Measurements from ENCODE around the gene AMOT. TPM values are rescaled to one million over a fixed set of nuclear protein-coding genes. Genes with fewer than 3 reads are reported as not detected.

AMOT gene
- total RNA-seq, 4 donors from 2014 or later, result 6.8 to 32.3 (median 10.0) TPM

DNA sequence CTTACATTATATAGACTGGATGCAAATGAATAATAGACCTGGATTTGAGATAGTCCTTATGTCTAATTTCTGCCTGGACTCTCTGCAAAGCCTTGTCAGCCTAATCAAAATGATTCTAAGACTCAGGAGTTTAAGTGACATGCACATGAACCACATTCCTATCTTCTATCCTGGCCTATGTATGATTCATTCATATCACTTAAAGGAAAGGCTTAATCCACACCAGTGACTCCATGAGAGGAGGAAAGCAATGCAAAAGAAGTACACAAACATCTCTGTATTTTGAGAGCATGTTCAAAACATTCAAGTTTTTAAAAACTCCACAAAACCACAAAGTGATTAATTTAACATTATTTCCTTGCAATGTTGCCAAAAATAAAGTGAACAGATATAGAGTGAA lies 14.6 kb downstream of the AMOT start:
- Histone ChIP-seq H3K4me1 (no peaks in the 10 kb centered on the region), H3K27ac (no peak overlapping the region), H3K4me3 (no peak overlapping the region), H3K9me3 (no peaks in the 10 kb centered on the region), H3K36me3 (no peaks in the 10 kb centered on the region), H3K27me3 (no peaks in the 10 kb centered on the region)
- TF ChIP-seq POLR2A (IDR thresholded peaks at IDR 0.05) (no peak), POLR2AphosphoS5 (IDR thresholded peaks at IDR 0.05) (no peak)
- no peak for ATAC-seq

DNA sequence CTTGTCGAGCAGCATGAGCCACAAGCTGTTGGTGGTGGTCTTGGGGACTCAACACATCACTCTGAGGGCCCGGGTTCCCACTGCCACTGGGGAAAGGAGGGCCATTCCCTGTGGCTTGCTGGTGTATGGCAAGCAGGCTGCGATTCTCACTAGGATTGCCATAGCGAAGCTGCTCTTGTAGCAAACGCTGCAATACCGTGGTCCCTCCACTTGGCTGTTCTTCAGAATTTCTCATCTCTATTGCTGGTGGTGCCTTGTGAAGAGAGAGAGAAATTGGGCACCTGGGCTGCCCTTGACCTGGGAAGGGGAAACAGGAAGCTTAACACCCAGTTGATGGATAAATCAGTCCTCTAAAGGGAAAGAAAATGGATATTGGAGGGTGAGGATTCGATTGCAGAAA lies 17.7 kb downstream of the AMOT start:
- 73% methylated on average over 6 of the region's 7 CpGs; no CpG with 5 or more reads in 1 of the 2 donors for WGBS, 2 donors (ENCODE audit: low coverage in 1 of 2)
- H3K4me1 ChIP-seq, result peaks cover 0 to 22% (median 0%) of the 10 kb centered on the region in 3 donors
- H3K27ac ChIP-seq, result no peak overlapping the region
- TF ChIP-seq, protein P1, sequence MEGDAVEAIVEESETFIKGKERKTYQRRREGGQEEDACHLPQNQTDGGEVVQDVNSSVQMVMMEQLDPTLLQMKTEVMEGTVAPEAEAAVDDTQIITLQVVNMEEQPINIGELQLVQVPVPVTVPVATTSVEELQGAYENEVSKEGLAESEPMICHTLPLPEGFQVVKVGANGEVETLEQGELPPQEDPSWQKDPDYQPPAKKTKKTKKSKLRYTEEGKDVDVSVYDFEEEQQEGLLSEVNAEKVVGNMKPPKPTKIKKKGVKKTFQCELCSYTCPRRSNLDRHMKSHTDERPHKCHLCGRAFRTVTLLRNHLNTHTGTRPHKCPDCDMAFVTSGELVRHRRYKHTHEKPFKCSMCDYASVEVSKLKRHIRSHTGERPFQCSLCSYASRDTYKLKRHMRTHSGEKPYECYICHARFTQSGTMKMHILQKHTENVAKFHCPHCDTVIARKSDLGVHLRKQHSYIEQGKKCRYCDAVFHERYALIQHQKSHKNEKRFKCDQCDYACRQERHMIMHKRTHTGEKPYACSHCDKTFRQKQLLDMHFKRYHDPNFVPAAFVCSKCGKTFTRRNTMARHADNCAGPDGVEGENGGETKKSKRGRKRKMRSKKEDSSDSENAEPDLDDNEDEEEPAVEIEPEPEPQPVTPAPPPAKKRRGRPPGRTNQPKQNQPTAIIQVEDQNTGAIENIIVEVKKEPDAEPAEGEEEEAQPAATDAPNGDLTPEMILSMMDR (IDR thresholded peaks at IDR 0.05), result no peak
- TF ChIP-seq POLR2A (IDR thresholded peaks at IDR 0.05), result no peak
- no peak for TF ChIP-seq POLR2AphosphoS5 (IDR thresholded peaks at IDR 0.05)
- TF ChIP-seq EP300 (IDR thresholded peaks at IDR 0.05), result no peak
- no peak overlapping the region for H3K4me3 ChIP-seq
- ATAC-seq, result no peak
- H3K9me3 ChIP-seq, result no peaks in the 10 kb centered on the region
- no peaks in the 10 kb centered on the region for H3K36me3 ChIP-seq
- no peaks in the 10 kb centered on the region for H3K27me3 ChIP-seq

DNA sequence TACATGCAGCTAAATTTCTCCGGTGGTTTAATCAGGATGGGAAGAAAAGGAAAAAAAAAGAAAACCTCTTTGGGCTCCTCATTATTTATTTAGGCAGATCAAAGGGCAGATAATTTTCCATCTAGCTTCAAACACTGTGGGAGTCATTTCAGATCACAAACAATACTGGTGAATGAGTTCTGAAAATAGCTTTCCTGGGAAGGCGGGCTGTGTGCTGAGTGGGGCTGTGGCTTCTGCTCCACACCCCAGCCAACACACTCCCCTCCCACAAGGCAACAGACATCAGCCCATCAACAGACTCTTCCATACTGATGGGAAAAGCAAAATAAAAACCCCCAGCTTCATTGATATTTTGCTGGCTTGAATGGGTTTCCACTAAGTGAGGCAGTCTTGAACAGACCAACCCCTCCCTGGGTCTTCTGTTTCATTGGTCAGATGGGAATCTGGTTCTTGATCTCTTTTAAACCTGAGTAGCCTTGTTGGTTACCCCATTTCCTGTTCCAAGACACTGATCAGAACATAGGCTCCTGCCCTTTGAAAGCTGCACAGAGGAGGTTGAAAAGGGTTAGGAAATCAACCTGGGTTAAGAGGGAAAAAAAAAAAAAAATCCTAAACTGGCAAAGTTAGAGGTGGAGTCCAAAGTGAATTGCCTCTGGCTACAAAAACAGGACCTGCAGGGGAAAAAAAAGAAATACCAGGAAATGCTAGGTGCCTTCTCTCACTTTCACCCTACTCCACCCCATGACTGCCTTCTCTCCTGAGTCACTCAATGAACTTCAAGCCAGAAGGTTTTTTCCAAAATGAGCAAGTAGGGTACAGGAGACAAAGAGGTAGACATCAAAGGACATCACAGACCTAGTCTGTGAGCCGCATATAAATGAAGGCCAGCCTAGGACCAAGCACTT lies 20.0 kb downstream of the AMOT start:
- H3K4me3 ChIP-seq, result no peak overlapping the region
- 50 to 65% methylated on average over 1 to 3 of the region's 3 CpGs for WGBS, 2 donors (ENCODE audit: low coverage in 1 of 2)
- TF ChIP-seq POLR2A (IDR thresholded peaks at IDR 0.05) (no peak), POLR2AphosphoS5 (IDR thresholded peaks at IDR 0.05) (no peak), EP300 (IDR thresholded peaks at IDR 0.05) (no peak)
- TF ChIP-seq, protein P1 (IDR thresholded peaks at IDR 0.05), result no peak
- H3K9me3 ChIP-seq, result no peaks in the 10 kb centered on the region
- ATAC-seq, result no peak
- H3K4me1 ChIP-seq, result peaks cover 0 to 22% (median 0%) of the 10 kb centered on the region in 3 donors
- no peak overlapping the region for H3K27ac ChIP-seq
- H3K27me3 ChIP-seq, result no peaks in the 10 kb centered on the region
- H3K36me3 ChIP-seq, result no peaks in the 10 kb centered on the region

DNA sequence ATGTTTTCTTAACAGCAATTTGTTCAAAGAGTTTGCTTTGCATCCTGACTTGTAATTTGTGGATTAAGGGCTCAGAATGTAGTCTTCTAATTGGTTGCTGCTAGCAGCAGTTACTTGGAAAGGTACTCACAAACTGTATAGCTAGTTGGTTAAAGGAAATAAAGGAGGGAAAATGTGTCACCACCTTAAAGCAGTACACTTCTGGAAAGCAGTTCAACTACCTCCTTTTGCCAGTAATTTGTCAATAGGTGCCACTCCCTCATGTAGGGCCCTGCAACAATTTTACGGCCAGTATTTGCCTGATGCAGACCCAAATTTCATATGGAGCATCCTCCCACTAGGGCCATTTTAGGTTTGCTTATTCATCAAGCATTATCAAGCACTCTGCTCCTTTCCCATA lies 20.8 kb downstream of the AMOT start:
- ATAC-seq, result no peak
- no peak overlapping the region for H3K4me3 ChIP-seq
- H3K36me3 ChIP-seq, result no peaks in the 10 kb centered on the region
- peaks cover 0 to 22% (median 0%) of the 10 kb centered on the region in 3 donors for H3K4me1 ChIP-seq
- TF ChIP-seq EP300 (IDR thresholded peaks at IDR 0.05) (no peak), POLR2AphosphoS5 (IDR thresholded peaks at IDR 0.05) (no peak), POLR2A (IDR thresholded peaks at IDR 0.05) (no peak)
- TF ChIP-seq, protein P1 (IDR thresholded peaks at IDR 0.05), result no peak
- 88% methylated on average over 1 of the region's 1 CpG; no CpG with 5 or more reads in 1 of the 2 donors for WGBS, 2 donors (ENCODE audit: low coverage in 1 of 2)
- no peak overlapping the region for H3K27ac ChIP-seq
- no peaks in the 10 kb centered on the region for H3K27me3 ChIP-seq
- no peaks in the 10 kb centered on the region for H3K9me3 ChIP-seq

DNA sequence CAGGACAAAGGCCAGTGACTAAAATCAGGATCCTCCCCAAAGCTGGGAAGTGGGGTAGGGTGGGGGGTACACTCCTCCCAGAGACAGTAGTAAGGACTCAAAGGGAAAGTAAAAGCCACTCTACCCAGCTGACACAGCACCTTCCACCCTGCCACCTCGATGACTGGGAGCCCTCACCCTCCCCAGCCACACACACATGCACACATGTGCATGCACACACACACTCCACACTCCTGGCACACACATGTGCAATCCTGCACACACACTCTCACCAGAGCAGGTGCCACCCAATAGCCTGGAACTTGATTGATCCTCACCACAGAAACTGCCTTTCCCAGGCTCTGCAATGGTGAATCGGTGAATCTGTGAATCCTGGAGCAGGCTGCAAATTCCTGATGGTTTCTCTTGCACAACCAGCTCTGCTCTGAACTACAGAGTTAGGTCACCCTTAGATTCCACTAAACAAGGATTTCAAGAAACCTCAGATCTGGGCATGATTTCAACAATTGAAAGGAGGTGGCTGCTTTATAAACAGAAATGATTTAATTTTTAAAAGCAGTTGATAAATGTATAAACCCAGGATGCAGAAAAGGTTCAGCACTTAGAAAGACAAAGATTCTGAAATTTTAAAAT lies 21.5 kb downstream of the AMOT start:
- 33 to 34% methylated on average over 1 to 2 of the region's 2 CpGs for WGBS, 2 donors (ENCODE audit: low coverage in 1 of 2)
- peak; percentile 52 for ATAC-seq
- peaks cover 0 to 22% (median 0%) of the 10 kb centered on the region in 3 donors for H3K4me1 ChIP-seq
- no peak overlapping the region for H3K4me3 ChIP-seq
- H3K36me3 ChIP-seq, result no peaks in the 10 kb centered on the region
- TF ChIP-seq, protein P1 (IDR thresholded peaks at IDR 0.05), result no peak
- TF ChIP-seq POLR2AphosphoS5 (IDR thresholded peaks at IDR 0.05), result peak; percentile 38
- no peak for TF ChIP-seq POLR2A (IDR thresholded peaks at IDR 0.05)
- TF ChIP-seq EP300 (IDR thresholded peaks at IDR 0.05), result no peak
- no peaks in the 10 kb centered on the region for H3K27me3 ChIP-seq
- H3K9me3 ChIP-seq, result no peaks in the 10 kb centered on the region
- no peak overlapping the region for H3K27ac ChIP-seq
